H1 (cell line): ENCODE results near the gene PHOX2A. TPM values are rescaled to one million over a fixed set of nuclear protein-coding genes. Genes with fewer than 3 reads are reported as not detected.
"Not testable (repeated sequence)": the region's sequence is repeated elsewhere in the genome, so short reads cannot be mapped to it uniquely, and the experiment has no call there.

Experiments used
- CTCF ChIA-PET: fragments of 300-600 bp; sonication (Branson Sonifier 250); formaldehyde crosslinking; loops from one replicate; lab custom pipeline; 2021; ENCODE audit not compliant: partially characterized antibody; lab: Charles Lee
- POLR2A ChIA-PET: fragments of 300-600 bp; sonication (Branson Sonifier 250); formaldehyde crosslinking; loops from one replicate; lab custom pipeline; 2021; ENCODE audit warnings: inconsistent platforms; ENCODE audit not compliant: partially characterized antibody; lab: Charles Lee
- DNase-seq, 2 experiments: peaks; one replicate each; pipeline versions ENCODE4 v3.0.0 to v3.0.0-alpha.2; 2010 to 2022; ENCODE audit warnings: low spot score in 2 of 2, low read depth in 1 of 2, mixed read lengths in 1 of 2
- FAIRE-seq: peaks from 2 replicates; lab custom pipeline; 2011; peaks lifted over from hg19 to GRCh38; lab: Jason Lieb, UNC
- H2AFZ ChIP-seq: 2 replicates; pipeline ENCODE4 v1.8.1; 2012; ENCODE audit warnings: low read length, inconsistent platforms
- H2AK5ac ChIP-seq: 2 replicates; pipeline ENCODE4 v1.6.1; 2013; ENCODE audit warnings: low read depth, low read length
- H2BK120ac ChIP-seq: replicated peaks from 2 replicates; pipeline ENCODE3; 2013; ENCODE audit warnings: low read depth, low read length, inconsistent platforms
- H2BK12ac ChIP-seq: 2 replicates; pipeline ENCODE4 v1.6.1; 2013; ENCODE audit warnings: low read depth, low read length
- H2BK15ac ChIP-seq: 2 replicates; pipeline ENCODE4 v1.6.1; 2013; ENCODE audit warnings: low read length
- H2BK20ac ChIP-seq: 2 replicates; pipeline ENCODE4 v1.6.1; 2013; ENCODE audit warnings: low read length
- H2BK5ac ChIP-seq: 2 replicates; pipeline ENCODE4 v1.6.1; 2013; ENCODE audit warnings: low read depth, low read length
- H3K14ac ChIP-seq: 2 replicates; pipeline ENCODE4 v1.6.1; 2013; ENCODE audit warnings: inconsistent platforms; ENCODE audit not compliant: insufficient read length
- H3K18ac ChIP-seq: 2 replicates; pipeline ENCODE4 v1.6.1; 2013; ENCODE audit warnings: low read length; ENCODE audit errors: extremely low read depth
- H3K23ac ChIP-seq: 2 replicates; pipeline ENCODE4 v1.6.1; 2013; ENCODE audit warnings: inconsistent platforms; ENCODE audit not compliant: insufficient read length
- H3K23me2 ChIP-seq: 2 replicates; pipeline ENCODE4 v1.6.1; 2013; ENCODE audit warnings: low read depth, low read length
- H3K27ac ChIP-seq: 2 replicates; pipeline ENCODE4 v1.6.1; 2011; ENCODE audit warnings: low read depth, low read length, inconsistent platforms
- H3K27me3 ChIP-seq, 4 experiments: replicated peaks in 1 of 4; 1 replicate in 1 of 4; 2 replicates in 3 of 4; pipeline versions ENCODE4 v1.6.1 to v1.8.1; 2011 to 2013; ENCODE audit warnings: low read length in 3 of 4, mild to moderate bottlenecking in 3 of 4, inconsistent platforms in 2 of 4, mixed read lengths in 2 of 4, moderate library complexity in 1 of 4; ENCODE audit not compliant: control insufficient read depth in 3 of 4, insufficient read depth in 3 of 4; ENCODE audit errors: extremely low read depth in 1 of 4
- H3K36me3 ChIP-seq, 4 experiments: 2 replicates each; pipeline versions ENCODE4 v1.6.1 to v1.8.1; 2011 to 2013; ENCODE audit warnings: mild to moderate bottlenecking in 4 of 4, low read length in 3 of 4, moderate library complexity in 2 of 4, control low read depth in 1 of 4, inconsistent platforms in 1 of 4; ENCODE audit not compliant: insufficient read depth in 4 of 4, control insufficient read depth in 2 of 4
- H3K4ac ChIP-seq: replicated peaks from 2 replicates; pipeline ENCODE3; 2013; ENCODE audit warnings: low read length, low read depth, mixed read lengths, inconsistent platforms; ENCODE audit not compliant: insufficient read length
- H3K4me1 ChIP-seq, 4 experiments: replicated peaks in 1 of 4; 1 replicate in 1 of 4; 2 replicates in 3 of 4; pipeline versions ENCODE4 v1.6.1 to v1.8.1; 2011 to 2013; ENCODE audit warnings: low read length in 3 of 4, inconsistent platforms in 2 of 4, mixed read lengths in 1 of 4; ENCODE audit not compliant: insufficient read depth in 4 of 4, control insufficient read depth in 3 of 4
- H3K4me2 ChIP-seq, 2 experiments: 2 replicates each; pipeline versions ENCODE4 v1.6.1 to v1.8.1; 2011 to 2013; ENCODE audit warnings: low read depth in 2 of 2, low read length in 2 of 2, control low read depth in 1 of 2, inconsistent platforms in 1 of 2, mild to moderate bottlenecking in 1 of 2; ENCODE audit not compliant: insufficient read depth in 1 of 2
- H3K4me3 ChIP-seq, 4 experiments: fragments of 200-600, 300-600 bp in 1 of 4; sonication (generic), shearing (Covaris generic), sonication (Bioruptor Twin) in 1 of 4; 2 replicates each; pipeline versions ENCODE4 v1.5.1 to v1.8.1; 2011 to 2016; ENCODE audit warnings: low read length in 4 of 4, low read depth in 3 of 4, control low read depth in 2 of 4, inconsistent platforms in 2 of 4, mild to moderate bottlenecking in 2 of 4, mixed read lengths in 1 of 4, moderate library complexity in 1 of 4; ENCODE audit not compliant: insufficient read depth in 2 of 4; ENCODE audit errors: extremely low read depth in 1 of 4
- H3K56ac ChIP-seq: replicated peaks from 2 replicates; pipeline ENCODE3; 2013; ENCODE audit warnings: low read depth, mild to moderate bottlenecking, mixed read lengths, low read length, inconsistent platforms; ENCODE audit not compliant: insufficient read length
- H3K79me1 ChIP-seq: 2 replicates; pipeline ENCODE4 v1.6.1; 2013; ENCODE audit warnings: low read depth, low read length, control low read depth
- H3K79me2 ChIP-seq, 2 experiments: 2 replicates each; pipeline versions ENCODE4 v1.6.1 to v1.8.1; 2012 to 2013; ENCODE audit warnings: low read length in 2 of 2, mild to moderate bottlenecking in 2 of 2, inconsistent platforms in 1 of 2; ENCODE audit not compliant: insufficient read depth in 2 of 2, control insufficient read depth in 1 of 2
- H3K9ac ChIP-seq, 4 experiments: replicated peaks in 1 of 4; 1 replicate in 1 of 4; 2 replicates in 3 of 4; pipeline versions ENCODE4 v1.6.1 to v1.8.1; 2011 to 2013; ENCODE audit warnings: low read depth in 3 of 4, low read length in 3 of 4, control low read depth in 2 of 4, mild to moderate bottlenecking in 2 of 4, moderate library complexity in 2 of 4, inconsistent platforms in 1 of 4; ENCODE audit errors: extremely low read depth in 1 of 4
- H3K9me3 ChIP-seq, 2 experiments: 2 replicates each; pipeline versions ENCODE4 v1.6.1 to v1.8.1; 2012 to 2013; ENCODE audit warnings: mild to moderate bottlenecking in 2 of 2, moderate library complexity in 2 of 2, control low read depth in 1 of 2, inconsistent platforms in 1 of 2, low read depth in 1 of 2, low read length in 1 of 2, mixed read lengths in 1 of 2; ENCODE audit not compliant: insufficient read depth in 2 of 2
- H4K20me1 ChIP-seq, 2 experiments: replicated peaks in 1 of 2; 2 replicates each; pipeline versions ENCODE3 to v1.8.1; 2011 to 2013; ENCODE audit warnings: inconsistent platforms in 2 of 2, low read length in 2 of 2, mild to moderate bottlenecking in 1 of 2; ENCODE audit not compliant: insufficient read depth in 2 of 2, control insufficient read depth in 1 of 2
- H4K5ac ChIP-seq: 2 replicates; pipeline ENCODE4 v1.6.1; 2013; ENCODE audit warnings: low read length, low read depth, mixed read lengths, inconsistent platforms; ENCODE audit not compliant: insufficient read length
- H4K8ac ChIP-seq: 2 replicates; pipeline ENCODE4 v1.8.0; 2013; ENCODE audit warnings: mild to moderate bottlenecking, moderate library complexity, low read length, inconsistent platforms; ENCODE audit not compliant: insufficient read depth; ENCODE audit errors: extremely low read depth
- H4K91ac ChIP-seq: replicated peaks from 2 replicates; pipeline ENCODE3; 2013; ENCODE audit warnings: low read length, mixed read lengths, inconsistent platforms; ENCODE audit not compliant: insufficient read length
- CEBPB ChIP-seq: IDR thresholded peaks from 2 replicates; pipeline ENCODE4 v1.6.1; 2012; ENCODE audit warnings: low read depth, low read length
- RAD21 ChIP-seq, 2 experiments: IDR thresholded peaks in 1 of 2; conservative IDR thresholded peaks in 1 of 2; 2 replicates each; pipeline ENCODE4 v1.6.1; 2011; ENCODE audit warnings: low read depth in 2 of 2, low read length in 2 of 2, improper control_type of control experiment in 1 of 2, inconsistent platforms in 1 of 2, mild to moderate bottlenecking in 1 of 2, moderate library complexity in 1 of 2
- WGBS, 2 experiments: shearing (Covaris generic) in 1 of 2; methylation state at CpG; one replicate each; pipeline versions ENCODE4 v1.1.6 to v1.1.7; 2013 to 2015; ENCODE audit warnings: low lambda C conversion rate in 2 of 2, mixed read lengths in 2 of 2, inconsistent platforms in 1 of 2, low coverage in 1 of 2, missing lambda C conversion rate in 1 of 2; ENCODE audit not compliant: insufficient replicate concordance in 2 of 2, insufficient coverage in 1 of 2, insufficient read length in 1 of 2; ENCODE audit errors: extremely low coverage in 1 of 2, missing lambda C conversion rate in 1 of 2; 5-methylcytosine and 5-hydroxymethylcytosine counted together
- polyA plus RNA-seq, 7 experiments: library from polyadenylated mRNA; depleted of rRNA in 3 of 7; stranded (reverse) in 5 of 7; unstranded in 2 of 7; fragments of >200 nt in 5 of 7; fragments of 200-250 nt in 2 of 7; gene quantifications; 1 replicate in 5 of 7; 2 replicates in 1 of 7; 4 replicates in 1 of 7; pipeline versions ENCODE4 v1.2.1 to v1.2.3, GENCODE V29; 2011 to 2013; ENCODE audit warnings: missing spikeins in 2 of 7, mixed read lengths in 2 of 7
- total RNA-seq: library from RNA; stranded (reverse); fragmentation: NEBNext Ultra II Directional; extraction: Animal tissue kit (Norgen Biotek cat#: 25700); gene quantifications from 2 replicates; pipeline ENCODE4 v1.2.1, GENCODE V29; 2021
- TF ChIP-seq, protein P1 (sequence below), 3 experiments: IDR thresholded peaks; 1 replicate in 2 of 3; 2 replicates in 1 of 3; pipeline versions ENCODE4 v1.5.1 to v1.6.1; 2011; ENCODE audit warnings: low read length in 3 of 3, mild to moderate bottlenecking in 3 of 3, inconsistent platforms in 2 of 3, low read depth in 1 of 3, moderate library complexity in 1 of 3; ENCODE audit not compliant: insufficient read depth in 1 of 3; ENCODE audit errors: control extremely low read depth in 1 of 3

The PHOX2A gene
- total and polyA plus RNA-seq, 2 of the 8 experiments (the other 6 are each of a cell fraction or from before 2014, with no cell fraction given), result 0.67 TPM; not detected in 1

DNA sequence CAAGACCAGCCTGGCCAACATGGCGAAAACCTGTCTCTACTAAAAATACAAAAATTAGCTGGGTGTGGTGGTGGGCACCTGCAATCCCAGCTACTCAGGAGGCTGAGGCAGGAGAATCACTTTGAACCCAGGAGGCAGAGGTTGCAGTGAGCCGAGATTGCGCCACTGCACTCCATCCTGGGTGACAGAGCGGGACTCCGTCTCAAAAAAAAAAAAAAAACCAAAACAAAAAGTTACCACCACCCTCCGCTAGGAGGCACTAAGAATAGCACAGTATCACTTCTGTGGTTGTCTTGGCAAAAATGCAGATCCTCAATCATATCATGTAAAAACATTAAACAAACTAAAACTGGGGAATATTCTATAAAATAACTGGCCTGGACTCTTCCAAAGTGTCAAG is 46.8 kb upstream of the PHOX2A start:
- H3K4me2 ChIP-seq, H3K27ac ChIP-seq, H3K9ac ChIP-seq, H2BK120ac ChIP-seq, H4K8ac ChIP-seq, H3K36me3 ChIP-seq, H3K4me3 ChIP-seq, H4K91ac ChIP-seq, H3K79me2 ChIP-seq, H3K79me1 ChIP-seq, H2BK20ac ChIP-seq, H2BK12ac ChIP-seq, H2AFZ ChIP-seq, H2BK15ac ChIP-seq, H4K5ac ChIP-seq, POLR2A ChIA-PET, H3K23ac ChIP-seq, H2BK5ac ChIP-seq, H3K4me1 ChIP-seq, H3K18ac ChIP-seq, H3K4ac ChIP-seq, H3K14ac ChIP-seq, H2AK5ac ChIP-seq, H3K23me2 ChIP-seq, H4K20me1 ChIP-seq, H3K9me3 ChIP-seq, H3K27me3 ChIP-seq, H3K56ac ChIP-seq: not testable (repeated sequence)
- TF ChIP-seq RAD21 (IDR thresholded peaks at IDR 0.05 in 1 of 2, conservative IDR thresholded peaks at IDR 0.05 in 1 of 2; ENCODE audit: low read depth in 2 of 2, low read length in 2 of 2) (peak; percentile 41 to 50), CEBPB (peak; percentile 17; the same call in 1 of the 2 replicates)
- TF ChIP-seq, protein P1, sequence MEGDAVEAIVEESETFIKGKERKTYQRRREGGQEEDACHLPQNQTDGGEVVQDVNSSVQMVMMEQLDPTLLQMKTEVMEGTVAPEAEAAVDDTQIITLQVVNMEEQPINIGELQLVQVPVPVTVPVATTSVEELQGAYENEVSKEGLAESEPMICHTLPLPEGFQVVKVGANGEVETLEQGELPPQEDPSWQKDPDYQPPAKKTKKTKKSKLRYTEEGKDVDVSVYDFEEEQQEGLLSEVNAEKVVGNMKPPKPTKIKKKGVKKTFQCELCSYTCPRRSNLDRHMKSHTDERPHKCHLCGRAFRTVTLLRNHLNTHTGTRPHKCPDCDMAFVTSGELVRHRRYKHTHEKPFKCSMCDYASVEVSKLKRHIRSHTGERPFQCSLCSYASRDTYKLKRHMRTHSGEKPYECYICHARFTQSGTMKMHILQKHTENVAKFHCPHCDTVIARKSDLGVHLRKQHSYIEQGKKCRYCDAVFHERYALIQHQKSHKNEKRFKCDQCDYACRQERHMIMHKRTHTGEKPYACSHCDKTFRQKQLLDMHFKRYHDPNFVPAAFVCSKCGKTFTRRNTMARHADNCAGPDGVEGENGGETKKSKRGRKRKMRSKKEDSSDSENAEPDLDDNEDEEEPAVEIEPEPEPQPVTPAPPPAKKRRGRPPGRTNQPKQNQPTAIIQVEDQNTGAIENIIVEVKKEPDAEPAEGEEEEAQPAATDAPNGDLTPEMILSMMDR (IDR thresholded peaks at IDR 0.05; ENCODE audit: control extremely low read depth in 1 of 3, insufficient read depth in 1 of 3, low read depth in 1 of 3, low read length in 3 of 3), result peak in 2 of 3 experiments; percentile 43 to 50; a peak in 3 of 4 replicates
- WGBS, 2 experiments, result 78% methylated on average over 4 of the region's 6 CpGs; no CpG with 5 or more reads in 1 of the 2 experiments
- CTCF ChIA-PET, result interaction anchor here (0.6 to 15.3 kb wide), 21 partner anchors 10 to 181 kb away, joined by 3 to 124 read pairs (median 4); partner anchors contain the start of gene CLPB
- DNase-seq (peak in 1 of 2 experiments; percentile 42), FAIRE-seq (peak; percentile 45)
